ENCODE results near the gene TOM1L1. TPM values are rescaled to one million over a fixed set of nuclear protein-coding genes. Genes with fewer than 3 reads are reported as not detected.

Gene TOM1L1
- total and polyA plus RNA-seq, 2 of the 8 experiments (the other 6 are each of a cell fraction or from before 2014, with no cell fraction given): 47.0 to 60.8 TPM

DNA sequence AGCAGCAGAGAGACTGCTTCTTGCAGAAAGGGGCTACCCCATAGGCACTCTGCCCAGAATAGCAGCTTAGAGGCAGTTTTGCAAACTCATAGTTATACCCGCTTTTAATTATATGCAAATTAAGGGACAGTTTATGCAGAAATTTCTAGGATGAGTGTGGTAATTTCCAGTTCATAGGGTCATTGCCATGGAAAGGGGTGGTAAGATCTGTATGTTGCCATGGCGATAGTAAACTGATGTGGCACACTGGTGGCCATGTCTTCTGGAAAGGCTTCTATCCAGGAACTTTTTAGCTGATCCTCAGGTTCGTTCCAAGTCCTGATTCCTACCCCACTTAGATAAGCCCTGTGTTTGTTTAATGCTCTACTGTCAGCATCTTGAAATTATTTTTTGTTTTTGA, 74.1 kb downstream of the TOM1L1 start:
- H3K27ac ChIP-seq (ENCODE audit: low read depth, low read length): no peak overlapping the region
- no peak overlapping the region for H3K4ac ChIP-seq (replicated peaks; ENCODE audit: insufficient read length, low read depth, low read length)
- H2AFZ ChIP-seq (ENCODE audit: low read length): no peak overlapping the region
- no peak overlapping the region for H3K14ac ChIP-seq (ENCODE audit: insufficient read length)
- 92% methylated on average over 3 of the region's 3 CpGs; no CpG with 5 or more reads in 1 of the 2 experiments for WGBS, 2 experiments (ENCODE audit: extremely low coverage in 1 of 2, insufficient coverage in 1 of 2, insufficient read length in 1 of 2, insufficient replicate concordance in 2 of 2, low coverage in 1 of 2, low lambda C conversion rate in 2 of 2, missing lambda C conversion rate in 1 of 2)
- H3K23ac ChIP-seq (ENCODE audit: insufficient read length): no peak overlapping the region
- TF ChIP-seq MAFK (IDR thresholded peaks at IDR 0.05; ENCODE audit: low read depth, low read length) (no peak), TBP (IDR thresholded peaks at IDR 0.05; ENCODE audit: low read depth, low read length) (no peak)
- POLR2A ChIA-PET (ENCODE audit: partially characterized antibody): no interaction called here
- no peak overlapping the region for H3K4me3 ChIP-seq (ENCODE audit: extremely low read depth in 1 of 4, insufficient read depth in 2 of 4, low read depth in 3 of 4, low read length in 4 of 4)
- no peak overlapping the region for H3K9ac ChIP-seq (replicated peaks in 1 of 4; ENCODE audit: extremely low read depth in 1 of 4, low read depth in 3 of 4, low read length in 3 of 4)
- H2BK5ac ChIP-seq (ENCODE audit: low read depth, low read length): no peak overlapping the region
- H3K18ac ChIP-seq (ENCODE audit: extremely low read depth, low read length): no peak overlapping the region
- no peak overlapping the region for H2BK15ac ChIP-seq (ENCODE audit: low read length)
- no peak overlapping the region for H3K4me2 ChIP-seq (ENCODE audit: insufficient read depth in 1 of 2, low read depth in 2 of 2, low read length in 2 of 2)
- H2BK120ac ChIP-seq (replicated peaks; ENCODE audit: low read depth, low read length): no peak overlapping the region
- H3K36me3 ChIP-seq (ENCODE audit: control insufficient read depth in 2 of 4, insufficient read depth in 4 of 4, low read length in 3 of 4): peaks cover 0 to 4% (median 0%) of the 10 kb centered on the region in 4 experiments; a peak in 2 of 8 replicates
- peaks cover 2 to 82% of the 10 kb centered on the region in 2 experiments; a peak in 3 of 4 replicates for H3K79me2 ChIP-seq (ENCODE audit: control insufficient read depth in 1 of 2, insufficient read depth in 2 of 2, low read length in 2 of 2)
- no peaks in the 10 kb centered on the region for H3K4me1 ChIP-seq (replicated peaks in 1 of 4; ENCODE audit: control insufficient read depth in 3 of 4, insufficient read depth in 4 of 4, low read length in 3 of 4)
- H4K91ac ChIP-seq (replicated peaks; ENCODE audit: insufficient read length, low read length): no peak overlapping the region
- no peak overlapping the region for H3K56ac ChIP-seq (replicated peaks; ENCODE audit: insufficient read length, low read depth, low read length)
- no peak overlapping the region for H2BK20ac ChIP-seq (ENCODE audit: low read length)
- no peak overlapping the region for H4K5ac ChIP-seq (ENCODE audit: insufficient read length, low read depth, low read length)
- DNase-seq (ENCODE audit: low read depth in 1 of 2, low spot score in 2 of 2): no peak
- peaks cover 0 to 5% of the 10 kb centered on the region in 2 experiments; a peak in 1 of 4 replicates for H3K9me3 ChIP-seq (ENCODE audit: insufficient read depth in 2 of 2, low read depth in 1 of 2, low read length in 1 of 2)
- FAIRE-seq: no peak
- H4K20me1 ChIP-seq (replicated peaks in 1 of 2; ENCODE audit: control insufficient read depth in 1 of 2, insufficient read depth in 2 of 2, low read length in 2 of 2): peaks cover 0 to 2% of the 10 kb centered on the region in 2 experiments
- no peak overlapping the region for H2AK5ac ChIP-seq (ENCODE audit: low read depth, low read length)
- no peak overlapping the region for H4K8ac ChIP-seq (ENCODE audit: extremely low read depth, insufficient read depth, low read length)
- CTCF ChIA-PET (ENCODE audit: partially characterized antibody): interaction anchor here (1.1 to 1.7 kb wide), 4 partner anchors 10 to 373 kb away, joined by 3 to 6 read pairs (median 4); no protein-coding TSS in a partner anchor
- peaks cover 1% of the 10 kb centered on the region; the same call in 1 of the 2 replicates for H3K23me2 ChIP-seq (ENCODE audit: low read depth, low read length)
- H3K27me3 ChIP-seq (replicated peaks in 1 of 4; ENCODE audit: control insufficient read depth in 3 of 4, extremely low read depth in 1 of 4, insufficient read depth in 3 of 4, low read length in 3 of 4): no peaks in the 10 kb centered on the region
- H2BK12ac ChIP-seq (ENCODE audit: low read depth, low read length): no peak overlapping the region
- peaks cover 2% of the 10 kb centered on the region; the same call in 1 of the 2 replicates for H3K79me1 ChIP-seq (ENCODE audit: low read depth, low read length)
